ENCODE measurements around the gene VAX1.

Gene VAX1

GRCh38 chr10:117162093-117163060, 24.3 kb upstream of the VAX1 start:
- no peak for TF ChIP-seq CTCF (conservative IDR thresholded peaks at IDR 0.05)
- no peak overlapping the region for H3K27ac ChIP-seq

- TF ChIP-seq CTCF (conservative IDR thresholded peaks at IDR 0.05): no peak
- H3K27ac ChIP-seq: no peak overlapping the region
These were observed 23.4 kb upstream of the VAX1 start for GRCh38 chr10:117161386-117162033.

GRCh38 chr10:117160567-117160966, 22.5 kb upstream of the VAX1 start:
- no peak for TF ChIP-seq CTCF (conservative IDR thresholded peaks at IDR 0.05)
- H3K27ac ChIP-seq: no peak overlapping the region

GRCh38 chr10:117159390-117159789, 21.3 kb upstream of the VAX1 start:
- TF ChIP-seq CTCF (conservative IDR thresholded peaks at IDR 0.05): no peak

GRCh38 chr10:117158297-117158696, 20.2 kb upstream of the VAX1 start:
- TF ChIP-seq CTCF (conservative IDR thresholded peaks at IDR 0.05): no peak

More at GRCh38 chr10:117159390-117159789, 21.3 kb upstream of the VAX1 start:
- no peak overlapping the region for H3K27ac ChIP-seq

GRCh38 chr10:117152668-117153067, 14.6 kb upstream of the VAX1 start:
- TF ChIP-seq CTCF (conservative IDR thresholded peaks at IDR 0.05): no peak
- H3K27ac ChIP-seq: no peak overlapping the region

More at GRCh38 chr10:117158297-117158696, 20.2 kb upstream of the VAX1 start:
- no peak overlapping the region for H3K27ac ChIP-seq

GRCh38 chr10:117148284-117148683, 10.2 kb upstream of the VAX1 start:
- TF ChIP-seq CTCF (conservative IDR thresholded peaks at IDR 0.05): no peak
- no peak overlapping the region for H3K27ac ChIP-seq

Measured in VCaP (cell line).